MM.1S (cell line): ENCODE data around the gene DNAJA4.
"Not testable (repeated sequence)": the region's sequence is repeated elsewhere in the genome, so short reads cannot be mapped to it uniquely, and the experiment has no call there.

Source experiments
- DNase-seq: peaks from one replicate; pipeline ENCODE4 v3.0.0-alpha.2; 2015
- H2AFZ ChIP-seq: fragments of 300-600 bp; sonication (generic); 2 replicates; pipeline ENCODE4 v1.6.0; 2016; ENCODE audit warnings: antibody characterized with exemption, low read length
- H3F3A ChIP-seq: fragments of 300-600 bp; sonication (generic); 2 replicates; pipeline ENCODE4 v1.6.1; 2016; ENCODE audit warnings: mild to moderate bottlenecking, antibody characterized with exemption, low read length, moderate library complexity, mixed read lengths; ENCODE audit not compliant: insufficient read depth
- H3K27ac ChIP-seq: fragments of 300-600 bp; sonication (generic); 2 replicates; pipeline ENCODE4 v1.5.1; 2016; ENCODE audit warnings: mild to moderate bottlenecking, low read length
- H3K27me3 ChIP-seq: fragments of 300-600 bp; sonication (generic); replicated peaks from 2 replicates; pipeline ENCODE4 v1.6.0; 2016; ENCODE audit warnings: low read length; ENCODE audit not compliant: insufficient read depth
- H3K36me3 ChIP-seq: fragments of 300-600 bp; sonication (generic); replicated peaks from 2 replicates; pipeline ENCODE4 v1.6.1; 2016; ENCODE audit warnings: mild to moderate bottlenecking, low read length, mixed read lengths; ENCODE audit not compliant: insufficient read depth
- H3K4me1 ChIP-seq: fragments of 300-600 bp; sonication (generic); 2 replicates; pipeline ENCODE4 v1.6.1; 2016; ENCODE audit warnings: low read length, mixed read lengths
- H3K4me2 ChIP-seq: fragments of 300-600 bp; sonication (generic); 2 replicates; pipeline ENCODE4 v1.6.0; 2016; ENCODE audit warnings: low read depth, low read length
- H3K4me3 ChIP-seq: fragments of 300-600 bp; sonication (generic); 2 replicates; pipeline ENCODE4 v1.5.1; 2016; ENCODE audit warnings: low read length, mixed read lengths
- H3K79me2 ChIP-seq: fragments of 300-600 bp; sonication (generic); 2 replicates; pipeline ENCODE4 v1.6.1; 2016; ENCODE audit warnings: mixed run types, low read length, mixed read lengths
- H3K9ac ChIP-seq: fragments of 300-600 bp; sonication (generic); 2 replicates; pipeline ENCODE4 v1.6.1; 2016; ENCODE audit warnings: low read length, mixed read lengths
- H3K9me2 ChIP-seq: fragments of 300-600 bp; sonication (generic); replicated peaks from 2 replicates; pipeline ENCODE4 v1.6.1; 2016; ENCODE audit warnings: mild to moderate bottlenecking, low read length, mixed read lengths; ENCODE audit not compliant: insufficient read depth
- H3K9me3 ChIP-seq: fragments of 300-600 bp; sonication (generic); replicated peaks from 2 replicates; pipeline ENCODE4 v1.6.1; 2016; ENCODE audit warnings: mild to moderate bottlenecking, low read length, mixed read lengths; ENCODE audit not compliant: insufficient read depth
- H4K20me1 ChIP-seq: fragments of 300-600 bp; sonication (generic); 2 replicates; pipeline ENCODE4 v1.6.1; 2016; ENCODE audit warnings: mild to moderate bottlenecking, low read length, moderate library complexity, mixed read lengths; ENCODE audit not compliant: insufficient read depth
- EZH2 ChIP-seq: fragments of 300-600 bp; sonication (generic); optimal IDR thresholded peaks from 2 replicates; pipeline ENCODE3; 2017; ENCODE audit warnings: low read depth, mild to moderate bottlenecking, antibody characterized with exemption, low read length, mixed read lengths
- EZH2phosphoT487 ChIP-seq: fragments of 300-600 bp; sonication (generic); IDR thresholded peaks from 2 replicates; pipeline ENCODE4 v1.6.1; 2018; ENCODE audit warnings: antibody characterized with exemption, low read length
- TF ChIP-seq, protein P1 (sequence below): fragments of 300-600 bp; sonication (generic); IDR thresholded peaks from 2 replicates; pipeline ENCODE4 v1.5.1; 2016; ENCODE audit warnings: antibody characterized with exemption, low read length, mixed read lengths

Gene DNAJA4

DNA sequence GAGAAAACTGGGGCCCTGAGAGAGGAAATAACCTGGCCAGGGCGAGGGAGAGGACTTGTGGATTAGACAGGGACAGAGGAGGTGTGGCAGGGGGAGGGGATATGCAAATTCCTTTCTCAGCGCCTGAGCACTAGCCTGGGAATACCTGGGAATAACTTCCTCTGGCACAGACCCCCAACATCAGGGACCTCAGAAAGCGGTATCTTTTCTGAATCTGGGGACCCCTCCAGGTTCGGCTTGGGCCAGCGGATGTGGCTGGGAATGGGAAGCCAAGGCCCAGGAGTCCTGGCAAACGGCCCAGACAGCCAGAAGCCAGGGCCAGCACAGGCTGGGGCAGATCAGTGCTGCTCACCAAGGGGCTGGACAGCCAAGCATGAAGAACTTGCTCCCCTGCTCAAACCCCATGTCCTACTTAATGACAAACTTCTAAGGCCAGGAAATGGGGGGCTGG lies 20.8 kb upstream of the DNAJA4 start:
- H3K9ac ChIP-seq = no peak overlapping the region

DNA sequence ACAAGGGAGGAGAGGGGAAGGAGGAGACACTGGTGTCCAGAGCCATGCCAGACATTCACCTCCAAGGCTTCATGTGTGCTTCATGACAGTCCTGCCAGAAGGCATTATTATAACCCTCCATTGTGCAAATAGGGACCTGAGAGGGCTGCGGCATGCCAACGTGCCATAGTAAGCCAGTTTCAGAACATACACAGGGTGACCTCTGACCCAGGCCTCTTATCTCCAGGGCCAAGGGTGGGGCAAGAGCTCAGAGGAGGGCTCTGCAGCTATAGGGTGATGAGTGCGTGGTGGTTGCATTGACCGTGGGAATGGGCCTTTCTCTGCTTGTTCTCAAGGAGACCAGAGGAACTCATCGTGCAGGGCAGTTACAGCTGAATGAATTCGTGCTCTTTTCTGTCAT lies 20.3 kb upstream of the DNAJA4 start:
- Histone ChIP-seq H3K9me2 (no peaks in the 10 kb centered on the region), H3K27me3 (peaks cover 5% of the 10 kb centered on the region; the same call in 1 of the 2 replicates), H3K9me3 (no peaks in the 10 kb centered on the region), H4K20me1 (no peaks in the 10 kb centered on the region), H3K79me2 (no peaks in the 10 kb centered on the region), H3K9ac (no peak overlapping the region), H3F3A (no peaks in the 10 kb centered on the region), H3K27ac (no peak overlapping the region), H2AFZ (no peak overlapping the region), H3K36me3 (no peaks in the 10 kb centered on the region), H3K4me2 (no peak overlapping the region), H3K4me3 (no peak overlapping the region), H3K4me1 (no peaks in the 10 kb centered on the region)
- DNase-seq = peak; percentile 16
- TF ChIP-seq, protein P1, sequence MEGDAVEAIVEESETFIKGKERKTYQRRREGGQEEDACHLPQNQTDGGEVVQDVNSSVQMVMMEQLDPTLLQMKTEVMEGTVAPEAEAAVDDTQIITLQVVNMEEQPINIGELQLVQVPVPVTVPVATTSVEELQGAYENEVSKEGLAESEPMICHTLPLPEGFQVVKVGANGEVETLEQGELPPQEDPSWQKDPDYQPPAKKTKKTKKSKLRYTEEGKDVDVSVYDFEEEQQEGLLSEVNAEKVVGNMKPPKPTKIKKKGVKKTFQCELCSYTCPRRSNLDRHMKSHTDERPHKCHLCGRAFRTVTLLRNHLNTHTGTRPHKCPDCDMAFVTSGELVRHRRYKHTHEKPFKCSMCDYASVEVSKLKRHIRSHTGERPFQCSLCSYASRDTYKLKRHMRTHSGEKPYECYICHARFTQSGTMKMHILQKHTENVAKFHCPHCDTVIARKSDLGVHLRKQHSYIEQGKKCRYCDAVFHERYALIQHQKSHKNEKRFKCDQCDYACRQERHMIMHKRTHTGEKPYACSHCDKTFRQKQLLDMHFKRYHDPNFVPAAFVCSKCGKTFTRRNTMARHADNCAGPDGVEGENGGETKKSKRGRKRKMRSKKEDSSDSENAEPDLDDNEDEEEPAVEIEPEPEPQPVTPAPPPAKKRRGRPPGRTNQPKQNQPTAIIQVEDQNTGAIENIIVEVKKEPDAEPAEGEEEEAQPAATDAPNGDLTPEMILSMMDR = no peak
- TF ChIP-seq EZH2phosphoT487 (no peak), EZH2 (no peak)

More for the DNA sequence above, 20.8 kb upstream of the DNAJA4 start:
- Histone ChIP-seq H4K20me1 (no peaks in the 10 kb centered on the region), H3K27me3 (peaks cover 7% of the 10 kb centered on the region), H3K4me3 (no peak overlapping the region), H3K27ac (no peak overlapping the region), H3K4me1 (no peaks in the 10 kb centered on the region), H3K9me2 (no peaks in the 10 kb centered on the region), H3K9me3 (no peaks in the 10 kb centered on the region), H3K79me2 (no peaks in the 10 kb centered on the region), H3K36me3 (no peaks in the 10 kb centered on the region), H2AFZ (no peak overlapping the region), H3F3A (no peaks in the 10 kb centered on the region), H3K4me2 (no peak overlapping the region)
- no peak for DNase-seq
- no peak for TF ChIP-seq EZH2
- TF ChIP-seq, protein P1 = no peak
- no peak for TF ChIP-seq EZH2phosphoT487

DNA sequence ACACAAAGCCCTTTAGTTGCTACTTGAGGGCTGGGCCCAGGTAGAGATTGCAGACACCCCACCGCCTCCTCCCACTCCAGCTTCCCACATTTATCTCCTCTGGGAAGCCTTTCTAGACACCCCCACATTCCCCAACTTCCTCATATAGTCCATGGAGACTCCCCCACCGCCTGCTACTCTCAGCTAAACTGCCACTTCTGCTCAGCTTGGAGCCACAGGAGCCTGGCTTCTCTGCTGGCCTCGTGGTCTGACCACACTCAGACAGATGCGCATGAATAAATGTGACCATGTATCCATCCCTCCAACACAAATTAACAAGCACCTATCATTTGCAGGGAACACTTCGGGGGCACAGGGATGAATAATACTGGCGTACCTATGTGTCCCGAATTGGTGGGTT lies 19.5 kb upstream of the DNAJA4 start:
- Histone ChIP-seq H3K4me1 (no peaks in the 10 kb centered on the region), H3K27me3 (peaks cover 5% of the 10 kb centered on the region; the same call in 1 of the 2 replicates)

DNA sequence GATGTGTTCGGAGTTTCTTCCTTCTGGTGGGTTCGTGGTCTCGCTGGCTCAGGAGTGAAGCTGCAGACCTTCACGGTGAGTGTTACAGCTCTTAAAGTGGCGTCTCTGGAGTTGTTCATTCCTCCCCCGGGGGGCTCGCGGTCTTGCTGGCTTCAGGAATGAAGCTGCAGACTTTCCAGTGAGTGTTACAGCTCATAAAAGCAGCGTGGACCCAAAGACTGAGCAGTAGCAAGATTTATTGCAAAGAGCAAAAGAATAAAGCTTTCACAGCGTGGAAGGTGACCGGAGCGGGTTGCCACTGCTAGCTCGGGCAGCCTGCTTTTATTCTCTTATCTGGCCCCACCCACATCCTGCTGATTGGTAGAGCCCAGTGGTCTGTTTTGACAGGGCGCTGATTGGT lies 19.0 kb upstream of the DNAJA4 start:
- not testable (repeated sequence) for H3K9me3 ChIP-seq, H3K4me2 ChIP-seq, H3K9ac ChIP-seq, H3K9me2 ChIP-seq, H4K20me1 ChIP-seq, H3K27ac ChIP-seq, H3K27me3 ChIP-seq, H3F3A ChIP-seq, H3K4me3 ChIP-seq, H3K36me3 ChIP-seq, H3K79me2 ChIP-seq, DNase-seq, H2AFZ ChIP-seq, H3K4me1 ChIP-seq

More for the DNA sequence above, 19.5 kb upstream of the DNAJA4 start:
- H3K79me2 ChIP-seq = no peaks in the 10 kb centered on the region
- no peaks in the 10 kb centered on the region for H3K36me3 ChIP-seq
- H3F3A ChIP-seq = no peaks in the 10 kb centered on the region
- TF ChIP-seq, protein P1 = no peak
- TF ChIP-seq EZH2phosphoT487 (no peak), EZH2 (no peak)
- H3K9me2 ChIP-seq = no peaks in the 10 kb centered on the region
- no peak overlapping the region for H3K4me2 ChIP-seq
- no peak overlapping the region for H3K27ac ChIP-seq
- H3K4me3 ChIP-seq = no peak overlapping the region
- H2AFZ ChIP-seq = no peak overlapping the region
- no peak overlapping the region for H3K9ac ChIP-seq
- no peaks in the 10 kb centered on the region for H4K20me1 ChIP-seq
- DNase-seq = no peak
- H3K9me3 ChIP-seq = no peaks in the 10 kb centered on the region

DNA sequence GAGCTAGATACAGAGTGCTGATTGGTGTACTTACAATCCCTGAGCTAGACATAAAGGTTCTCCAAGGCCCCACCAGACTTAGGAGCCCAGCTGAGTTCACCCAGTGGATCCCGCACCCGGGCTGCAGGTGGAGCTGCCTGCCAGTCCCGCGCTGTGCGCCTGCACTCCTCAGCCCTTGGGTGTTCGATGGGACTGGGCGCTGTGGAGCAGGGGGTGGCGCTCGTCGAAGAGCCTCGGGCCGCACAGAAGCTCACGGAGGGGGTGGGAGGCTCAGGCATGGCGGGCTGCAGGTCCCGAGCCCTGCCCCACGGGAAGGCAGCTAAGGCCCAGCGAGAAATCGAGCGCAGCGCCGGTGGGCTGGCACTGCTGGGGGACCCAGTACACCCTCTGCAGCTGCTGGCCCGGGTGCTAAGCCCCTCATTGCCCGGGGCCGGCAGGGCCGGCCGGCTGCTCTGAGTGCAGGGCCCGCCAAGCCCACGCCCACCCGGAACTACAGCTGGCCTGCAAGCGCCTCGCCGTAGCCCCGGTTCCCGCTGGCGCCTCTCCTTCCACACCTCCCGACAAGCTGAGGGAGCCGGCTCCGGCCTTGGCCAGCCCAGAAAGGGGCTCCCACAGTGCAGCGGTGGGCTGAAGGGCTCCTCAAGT lies 18.3 kb upstream of the DNAJA4 start:
- H3K79me2 ChIP-seq, H3K36me3 ChIP-seq, H3K27me3 ChIP-seq, H2AFZ ChIP-seq, H3F3A ChIP-seq, H3K27ac ChIP-seq, H3K9me3 ChIP-seq, H3K9ac ChIP-seq, DNase-seq, H3K4me2 ChIP-seq, H3K4me1 ChIP-seq, H3K9me2 ChIP-seq, H3K4me3 ChIP-seq, H4K20me1 ChIP-seq: not testable (repeated sequence)
